Measurements from ENCODE around the gene COX19.

COX19 gene

GRCh38 chr7:917255-918117 is 57.9 kb downstream of the COX19 start:
- peaks cover 29% of the 10 kb centered on the region for H3K36me3 ChIP-seq
- no peaks in the 10 kb centered on the region for H3K9me3 ChIP-seq
- no peak overlapping the region for H3K9ac ChIP-seq
- TF ChIP-seq Cebpa-rat (IDR thresholded peaks at IDR 0.05) = no peak
- no peak overlapping the region for H3K4me3 ChIP-seq
- H4K20me1 ChIP-seq = no peaks in the 10 kb centered on the region
- H3K27ac ChIP-seq = no peak overlapping the region
- H3K4me1 ChIP-seq = peaks cover 74% of the 10 kb centered on the region
- no peaks in the 10 kb centered on the region for H3K27me3 ChIP-seq
- no peak overlapping the region for H3K4me2 ChIP-seq

GRCh38 chr7:916291-916941 is 58.9 kb downstream of the COX19 start:
- no peak overlapping the region for H3K27ac ChIP-seq
- peaks cover 29% of the 10 kb centered on the region for H3K36me3 ChIP-seq
- H3K9me3 ChIP-seq = no peaks in the 10 kb centered on the region
- no peak overlapping the region for H3K4me2 ChIP-seq
- TF ChIP-seq Cebpa-rat (IDR thresholded peaks at IDR 0.05) = no peak
- no peak overlapping the region for H3K9ac ChIP-seq
- H3K4me1 ChIP-seq = peaks cover 72% of the 10 kb centered on the region
- no peak overlapping the region for H3K4me3 ChIP-seq
- H3K27me3 ChIP-seq = no peaks in the 10 kb centered on the region
- no peaks in the 10 kb centered on the region for H4K20me1 ChIP-seq

Measured in BLaER1 (cell line).